Mammary epithelial cell (primary cell): ENCODE results near the gene TOMM20L.
"Not testable (repeated sequence)": the region's sequence is repeated elsewhere in the genome, so short reads cannot be mapped to it uniquely, and the experiment has no call there.

Source experiments
- CTCF ChIP-seq, 2 donors: IDR thresholded peaks in 1 of 2; conservative IDR thresholded peaks in 1 of 2; 2 replicates each; pipeline ENCODE4 v1.5.1; 2011 to 2012; ENCODE audit warnings: inconsistent platforms in 2 of 2, low read length in 2 of 2, mild to moderate bottlenecking in 2 of 2, control low read depth in 1 of 2, low read depth in 1 of 2; ENCODE audit not compliant: insufficient read depth in 1 of 2; ENCODE audit errors: extremely low read depth in 1 of 2
- EZH2 ChIP-seq: IDR thresholded peaks from 2 replicates; pipeline ENCODE4 v1.6.1; 2012; ENCODE audit warnings: low read length, inconsistent platforms, borderline replicate concordance

DNA sequence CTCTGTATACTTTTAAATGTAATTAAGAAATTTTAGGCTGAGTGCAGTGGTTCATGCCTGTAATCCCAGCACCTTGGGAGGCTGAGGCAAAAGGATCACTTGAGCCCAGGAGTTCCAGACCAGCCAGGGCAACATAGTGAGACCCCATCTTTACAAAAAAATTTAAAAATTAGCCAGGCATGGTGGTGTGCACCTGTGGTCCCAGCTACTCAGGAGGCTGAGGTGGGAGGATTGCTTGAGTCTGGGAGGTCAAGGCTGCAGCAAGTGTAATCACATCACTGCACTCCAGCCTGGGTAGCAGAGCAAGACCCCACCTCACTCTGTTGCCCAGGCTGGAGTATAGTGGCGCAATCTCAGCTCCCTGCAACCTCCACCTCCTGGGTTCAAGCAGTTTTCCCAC is 33.5 kb upstream of the TOMM20L start:
- TF ChIP-seq CTCF (conservative IDR thresholded peaks at IDR 0.05 in 1 of 2, IDR thresholded peaks at IDR 0.05 in 1 of 2; ENCODE audit: extremely low read depth in 1 of 2, insufficient read depth in 1 of 2, low read depth in 1 of 2, low read length in 2 of 2); EZH2: not testable (repeated sequence)
